ENCODE measurements around the gene HSPA1B.

DNA sequence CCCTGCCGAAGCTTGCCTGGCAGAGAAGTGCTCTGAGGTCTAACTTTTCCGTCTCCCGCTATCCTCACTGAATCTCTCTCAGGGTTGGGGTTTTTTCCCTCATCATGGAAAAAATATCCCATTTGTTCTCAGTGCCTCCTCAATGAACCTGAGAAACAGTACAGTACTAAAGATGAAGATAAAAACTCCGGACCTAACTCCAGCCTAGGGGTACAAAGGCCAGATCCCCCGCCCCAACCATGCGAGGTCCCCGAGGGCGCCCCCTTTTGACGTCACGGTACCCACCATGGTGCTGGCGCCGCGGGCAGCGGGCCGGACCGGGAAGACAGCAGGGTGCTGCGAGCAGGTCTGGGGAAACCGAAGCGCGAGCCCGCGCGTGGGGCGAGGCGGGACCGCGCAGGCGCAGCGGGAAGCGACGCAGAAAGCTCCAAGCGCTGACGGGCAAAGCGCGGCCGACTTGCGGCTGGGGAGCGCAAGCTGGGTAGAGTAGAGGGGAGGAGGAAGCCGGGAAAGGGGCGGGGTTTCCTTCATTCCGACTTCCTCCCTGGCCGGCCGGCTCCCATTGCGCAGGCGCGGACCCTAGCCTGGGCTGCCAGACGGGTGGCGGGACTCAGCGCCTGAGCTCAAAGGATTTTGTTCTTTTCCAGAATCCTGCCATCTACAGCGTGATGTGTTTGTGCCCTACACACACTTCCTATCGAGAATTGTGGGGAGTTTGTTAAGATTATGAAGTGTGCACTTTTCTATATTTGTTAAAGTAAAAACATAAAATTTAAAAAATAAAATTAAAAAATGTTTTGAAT is 20.9 kb upstream of the HSPA1B start, which contains the start of gene LSM2:
- TF ChIP-seq POLR2A (IDR thresholded peaks at IDR 0.05) (peak in 1 of 2 donors; percentile 30), CTCF (IDR thresholded peaks at IDR 0.05) (peak in 1 of 3 donors; percentile 39)

Data from lower leg skin (tissue), 3 donors.